Measurements from ENCODE around the gene PAK1IP1. TPM values are rescaled to one million over a fixed set of nuclear protein-coding genes. Genes with fewer than 3 reads are reported as not detected.

Gene PAK1IP1
- total RNA-seq, 1 experiment from 2014 or later: 25.9 TPM

- Mint-ChIP-seq H3K9me3 (ENCODE audit: unreplicated experiment) (no peaks in the 10 kb centered on the region), H3K4me1 (ENCODE audit: low read depth, unreplicated experiment) (no peaks in the 10 kb centered on the region), H3K4me3 (ENCODE audit: unreplicated experiment) (peak overlapping the region; percentile 86), H3K27ac (ENCODE audit: unreplicated experiment) (no peak overlapping the region), H3K36me3 (ENCODE audit: insufficient read depth, unreplicated experiment) (peaks cover 47% of the 10 kb centered on the region), H3K27me3 (ENCODE audit: insufficient read depth, unreplicated experiment) (no peaks in the 10 kb centered on the region)
- Histone ChIP-seq H3K27me3 (replicated peaks; ENCODE audit: control insufficient read depth, insufficient read depth, low read length) (no peaks in the 10 kb centered on the region), H3K4me3 (ENCODE audit: low read depth, low read length) (no peak overlapping the region), H3K36me3 (ENCODE audit: control insufficient read depth, insufficient read depth, low read length) (no peaks in the 10 kb centered on the region), H3K4me1 (peaks cover 7% of the 10 kb centered on the region; the same call in 1 of the 2 replicates), H3K9me3 (no peaks in the 10 kb centered on the region)
- CTCF ChIA-PET: no interaction called here
- no peak for TF ChIP-seq CTCF (IDR thresholded peaks at IDR 0.05; ENCODE audit: insufficient read depth in 1 of 2, low read depth in 1 of 2, low read length in 1 of 2, severe bottlenecking in 1 of 2, unreplicated experiment in 1 of 2)
- no TSS peak for BruUV-seq (replicated peaks)
- no peak for DNase-seq
- POLR2A ChIA-PET: no interaction called here
- intact Hi-C loops (cut with micrococcal nuclease; ENCODE audit: unreplicated experiment): loop anchor here (10.0 kb wide), 1 partner anchor 112 kb away; no protein-coding TSS in a partner anchor
Observed at GRCh38 chr6:10696655-10697054, 1.9 kb downstream of the PAK1IP1 start.

- 0 out of 2 replicates have a peak, but pooled peaks cover 5% of the 10 kb centered on the region for H3K9me3 ChIP-seq
- no peak overlapping the region for H3K4me3 Mint-ChIP-seq (ENCODE audit: unreplicated experiment)
- H3K36me3 ChIP-seq (ENCODE audit: control insufficient read depth, insufficient read depth, low read length): no peaks in the 10 kb centered on the region; the same call in 1 of the 2 replicates
- POLR2A ChIA-PET: no interaction called here
- intact Hi-C loops (cut with micrococcal nuclease; ENCODE audit: unreplicated experiment): no loop called here
- H3K4me3 ChIP-seq (ENCODE audit: low read depth, low read length): no peak overlapping the region
- H3K4me1 ChIP-seq: no peaks in the 10 kb centered on the region
- no peaks in the 10 kb centered on the region for H3K27me3 ChIP-seq (replicated peaks; ENCODE audit: control insufficient read depth, insufficient read depth, low read length)
- BruUV-seq (replicated peaks): no TSS peak
- DNase-seq: no peak
- H3K27me3 Mint-ChIP-seq (ENCODE audit: insufficient read depth, unreplicated experiment): no peaks in the 10 kb centered on the region
- peaks cover 29% of the 10 kb centered on the region for H3K36me3 Mint-ChIP-seq (ENCODE audit: insufficient read depth, unreplicated experiment)
- peaks cover 8% of the 10 kb centered on the region for H3K4me1 Mint-ChIP-seq (ENCODE audit: low read depth, unreplicated experiment)
- no peaks in the 10 kb centered on the region for H3K9me3 Mint-ChIP-seq (ENCODE audit: unreplicated experiment)
- H3K27ac Mint-ChIP-seq (ENCODE audit: unreplicated experiment): no peak overlapping the region
- CTCF ChIA-PET: interaction anchor here (0.6 kb wide), 1 partner anchor 19 kb away, joined by 3 read pairs; the partner anchor contains the start of gene PAK1IP1
- TF ChIP-seq CTCF (IDR thresholded peaks at IDR 0.05; ENCODE audit: insufficient read depth in 1 of 2, low read depth in 1 of 2, low read length in 1 of 2, severe bottlenecking in 1 of 2, unreplicated experiment in 1 of 2): no peak
Observed at GRCh38 chr6:10713962-10714361, 19.2 kb downstream of the PAK1IP1 start.

- DNase-seq: no peak
- H3K4me3 Mint-ChIP-seq (ENCODE audit: unreplicated experiment): no peak overlapping the region
- BruUV-seq (replicated peaks): no TSS peak
- no peak for TF ChIP-seq CTCF (IDR thresholded peaks at IDR 0.05; ENCODE audit: insufficient read depth in 1 of 2, low read depth in 1 of 2, low read length in 1 of 2, severe bottlenecking in 1 of 2, unreplicated experiment in 1 of 2)
- no peaks in the 10 kb centered on the region for H3K27me3 Mint-ChIP-seq (ENCODE audit: insufficient read depth, unreplicated experiment)
- no peaks in the 10 kb centered on the region for H3K9me3 Mint-ChIP-seq (ENCODE audit: unreplicated experiment)
- peaks cover 6% of the 10 kb centered on the region for H3K4me1 ChIP-seq
- H3K36me3 Mint-ChIP-seq (ENCODE audit: insufficient read depth, unreplicated experiment): peaks cover 12% of the 10 kb centered on the region
- POLR2A ChIA-PET: no interaction called here
- CTCF ChIA-PET: no interaction called here
- no peak overlapping the region for H3K27ac Mint-ChIP-seq (ENCODE audit: unreplicated experiment)
- intact Hi-C loops (cut with micrococcal nuclease; ENCODE audit: unreplicated experiment): no loop called here
- H3K9me3 ChIP-seq: 0 out of 2 replicates have a peak, but pooled peaks cover 5% of the 10 kb centered on the region
- no peaks in the 10 kb centered on the region for H3K27me3 ChIP-seq (replicated peaks; ENCODE audit: control insufficient read depth, insufficient read depth, low read length)
- peaks cover 9% of the 10 kb centered on the region for H3K4me1 Mint-ChIP-seq (ENCODE audit: low read depth, unreplicated experiment)
- no peaks in the 10 kb centered on the region for H3K36me3 ChIP-seq (ENCODE audit: control insufficient read depth, insufficient read depth, low read length)
- H3K4me3 ChIP-seq (ENCODE audit: low read depth, low read length): no peak overlapping the region
Observed at GRCh38 chr6:10719296-10719963, 24.7 kb downstream of the PAK1IP1 start.
